ENCODE data around the gene DAAM1.

Gene DAAM1

DNA sequence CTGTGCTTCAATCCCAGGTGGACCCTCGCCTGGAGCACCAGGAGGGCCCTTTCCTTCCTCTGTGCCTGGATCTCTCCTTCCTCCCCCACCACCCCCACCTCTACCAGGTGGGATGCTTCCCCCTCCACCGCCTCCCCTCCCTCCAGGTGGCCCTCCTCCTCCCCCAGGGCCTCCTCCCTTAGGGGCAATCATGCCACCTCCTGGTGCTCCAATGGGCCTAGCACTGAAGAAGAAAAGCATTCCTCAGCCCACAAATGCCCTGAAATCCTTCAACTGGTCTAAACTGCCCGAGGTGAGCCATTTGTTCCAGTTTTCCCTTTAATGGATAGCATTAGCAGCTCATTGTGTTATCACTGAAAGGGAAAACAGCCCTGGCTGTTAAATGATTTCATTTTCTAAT is 142.8 kb downstream of the DAAM1 start:
- no peak for DNase-seq (ENCODE audit: low read depth)
- TF ChIP-seq, protein P1, sequence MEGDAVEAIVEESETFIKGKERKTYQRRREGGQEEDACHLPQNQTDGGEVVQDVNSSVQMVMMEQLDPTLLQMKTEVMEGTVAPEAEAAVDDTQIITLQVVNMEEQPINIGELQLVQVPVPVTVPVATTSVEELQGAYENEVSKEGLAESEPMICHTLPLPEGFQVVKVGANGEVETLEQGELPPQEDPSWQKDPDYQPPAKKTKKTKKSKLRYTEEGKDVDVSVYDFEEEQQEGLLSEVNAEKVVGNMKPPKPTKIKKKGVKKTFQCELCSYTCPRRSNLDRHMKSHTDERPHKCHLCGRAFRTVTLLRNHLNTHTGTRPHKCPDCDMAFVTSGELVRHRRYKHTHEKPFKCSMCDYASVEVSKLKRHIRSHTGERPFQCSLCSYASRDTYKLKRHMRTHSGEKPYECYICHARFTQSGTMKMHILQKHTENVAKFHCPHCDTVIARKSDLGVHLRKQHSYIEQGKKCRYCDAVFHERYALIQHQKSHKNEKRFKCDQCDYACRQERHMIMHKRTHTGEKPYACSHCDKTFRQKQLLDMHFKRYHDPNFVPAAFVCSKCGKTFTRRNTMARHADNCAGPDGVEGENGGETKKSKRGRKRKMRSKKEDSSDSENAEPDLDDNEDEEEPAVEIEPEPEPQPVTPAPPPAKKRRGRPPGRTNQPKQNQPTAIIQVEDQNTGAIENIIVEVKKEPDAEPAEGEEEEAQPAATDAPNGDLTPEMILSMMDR (IDR thresholded peaks at IDR 0.05; ENCODE audit: low read length, missing control alignments) = no peak
- no peak overlapping the region for H3K4me3 ChIP-seq (replicated peaks; ENCODE audit: low read depth, low read length)

DNA sequence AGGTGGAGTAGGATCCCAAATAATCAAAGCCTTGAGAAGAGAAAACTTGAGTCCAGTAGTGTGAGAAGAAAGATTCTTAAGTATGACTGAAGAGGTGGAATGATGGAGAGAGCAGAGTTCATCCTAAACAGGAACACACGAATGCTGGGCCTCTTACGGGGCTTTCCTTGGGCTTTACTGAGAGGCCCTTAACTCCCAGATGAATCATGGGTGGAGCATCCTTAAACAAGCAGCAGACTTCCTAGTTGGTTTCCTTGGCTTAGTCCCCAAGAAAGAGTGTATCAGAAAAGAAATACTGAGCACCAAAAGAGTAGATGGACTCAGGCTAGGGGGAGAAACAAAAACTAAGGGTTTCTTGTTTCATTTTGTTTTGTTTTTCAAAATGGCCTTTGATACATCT is 144.3 kb downstream of the DAAM1 start:
- peak; percentile 92 for DNase-seq (ENCODE audit: low read depth)

DNA sequence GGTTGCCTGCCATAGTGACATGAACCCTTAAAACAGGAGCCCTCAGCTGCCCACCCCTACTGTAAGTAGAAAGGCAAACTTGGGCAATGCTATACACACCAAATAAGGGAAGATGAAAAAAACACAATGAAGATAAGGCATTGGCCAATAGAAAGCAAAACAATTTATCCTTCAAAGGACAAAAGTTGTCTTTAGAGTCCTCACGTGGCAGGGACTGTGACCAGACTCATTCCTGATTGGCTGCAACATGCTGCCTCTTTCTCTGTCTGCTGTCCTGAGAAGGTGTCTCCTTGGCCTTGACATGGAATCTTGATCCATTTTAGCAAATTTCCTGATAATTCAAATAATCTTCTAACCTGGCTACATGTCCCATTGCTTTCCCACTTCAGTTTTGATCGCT is 144.8 kb downstream of the DAAM1 start:
- H3K4me3 ChIP-seq (replicated peaks; ENCODE audit: low read depth, low read length) = no peak overlapping the region
- TF ChIP-seq, protein P1 (IDR thresholded peaks at IDR 0.05; ENCODE audit: low read length, missing control alignments) = no peak
- peak; percentile 38 for DNase-seq (ENCODE audit: low read depth)

More for the DNA sequence above, 144.3 kb downstream of the DAAM1 start:
- TF ChIP-seq, protein P1 (IDR thresholded peaks at IDR 0.05; ENCODE audit: low read length, missing control alignments) = no peak
- no peak overlapping the region for H3K4me3 ChIP-seq (replicated peaks; ENCODE audit: low read depth, low read length)

DNA sequence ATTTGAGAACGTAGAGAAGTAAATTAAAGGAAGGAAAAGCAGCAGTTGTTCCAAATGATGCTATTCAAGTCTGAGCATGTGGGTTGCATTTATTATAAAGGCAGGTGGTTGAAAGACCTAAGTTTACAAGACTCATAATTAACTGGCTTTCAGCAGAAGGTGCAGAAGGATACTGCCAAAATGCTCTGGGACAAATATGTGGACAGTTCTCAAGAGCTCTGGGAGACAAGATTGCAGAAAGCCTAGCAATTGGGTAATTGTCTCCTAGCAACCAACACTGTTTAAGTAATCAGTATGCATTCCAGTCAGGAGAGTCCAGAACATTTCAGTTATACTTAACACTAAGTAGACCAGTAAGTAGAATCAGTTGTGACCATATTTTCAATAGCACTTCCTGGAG is 145.2 kb downstream of the DAAM1 start:
- peak; percentile 99 for DNase-seq (ENCODE audit: low read depth)
- TF ChIP-seq, protein P1 (IDR thresholded peaks at IDR 0.05; ENCODE audit: low read length, missing control alignments) = no peak
- no peak overlapping the region for H3K4me3 ChIP-seq (replicated peaks; ENCODE audit: low read depth, low read length)

DNA sequence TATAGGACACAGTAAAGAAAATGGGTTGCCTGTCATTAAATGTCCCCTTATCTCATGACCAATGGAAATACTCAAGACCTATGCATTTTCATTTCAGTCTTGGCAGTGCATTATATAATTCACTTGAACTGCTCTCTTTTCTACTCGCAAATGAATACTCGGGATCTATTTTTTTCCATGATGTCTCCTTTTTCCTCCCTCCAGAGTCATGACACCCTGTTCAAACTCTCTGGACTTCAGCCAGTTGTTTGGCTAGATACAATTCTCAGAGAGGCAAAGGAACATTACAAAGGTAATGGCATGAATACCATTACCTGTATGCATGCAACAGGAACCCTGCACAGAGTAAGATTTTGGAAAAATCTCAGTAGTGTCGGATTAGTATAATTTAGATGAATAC is 145.8 kb downstream of the DAAM1 start:
- TF ChIP-seq, protein P1 (IDR thresholded peaks at IDR 0.05; ENCODE audit: low read length, missing control alignments) = no peak
- no peak overlapping the region for H3K4me3 ChIP-seq (replicated peaks; ENCODE audit: low read depth, low read length)
- no peak for DNase-seq (ENCODE audit: low read depth)

DNA sequence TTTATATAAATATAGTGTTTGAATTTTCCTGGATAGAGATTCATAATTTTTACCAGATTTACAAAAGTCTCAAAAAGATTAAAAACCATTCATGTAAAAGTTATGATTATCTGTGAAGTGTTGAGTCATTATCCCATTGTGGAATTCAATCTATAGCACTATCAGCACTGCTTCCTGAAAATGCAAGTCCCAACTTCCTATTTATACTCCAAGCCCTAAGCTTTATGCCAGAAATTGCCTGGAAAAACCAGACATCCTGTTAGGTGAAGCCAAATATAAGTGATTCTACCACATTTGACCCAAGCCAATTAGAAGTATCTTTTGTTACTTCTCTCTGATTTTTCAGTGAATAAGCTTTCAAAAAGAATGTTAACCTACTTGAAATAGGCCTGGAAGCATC is 147.6 kb downstream of the DAAM1 start:
- TF ChIP-seq, protein P1 (IDR thresholded peaks at IDR 0.05; ENCODE audit: low read length, missing control alignments) = no peak
- DNase-seq (ENCODE audit: low read depth) = peak; percentile 76
- H3K4me3 ChIP-seq (replicated peaks; ENCODE audit: low read depth, low read length) = no peak overlapping the region

DNA sequence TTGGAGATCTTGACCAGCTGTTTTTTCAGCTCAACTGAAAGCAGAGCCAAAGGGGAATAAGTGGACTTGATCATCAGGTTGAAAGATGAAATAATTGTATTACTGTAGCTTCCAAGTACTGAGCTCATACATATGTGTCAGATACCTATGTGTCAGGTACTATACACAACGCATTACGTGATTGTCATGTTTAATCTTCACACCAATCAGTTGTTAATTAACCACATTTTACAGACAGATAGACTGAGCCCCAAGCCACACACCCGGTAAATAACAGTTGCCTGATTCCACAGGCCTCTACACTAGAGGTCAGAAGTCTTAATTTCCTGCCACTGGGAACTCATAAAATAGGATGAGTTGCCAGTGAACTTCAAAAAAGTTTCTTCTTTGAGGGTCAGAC is 148.2 kb downstream of the DAAM1 start:
- H3K4me3 ChIP-seq (replicated peaks; ENCODE audit: low read depth, low read length) = no peak overlapping the region
- TF ChIP-seq, protein P1 (IDR thresholded peaks at IDR 0.05; ENCODE audit: low read length, missing control alignments) = no peak
- no peak for DNase-seq (ENCODE audit: low read depth)

Measured in fibroblast of pulmonary artery (primary cell).